K562 (cell line): ENCODE results near the gene ASIC3. TPM values are rescaled to one million over a fixed set of nuclear protein-coding genes. Genes with fewer than 3 reads are reported as not detected.

Experiments used
- ATF3 ChIP-seq, 2 experiments: fragments of 450-650 bp in 1 of 2; sonication (generic) in 1 of 2; formaldehyde crosslinking in 1 of 2; IDR thresholded peaks in 1 of 2; conservative IDR thresholded peaks in 1 of 2; 2 replicates each; pipeline versions ENCODE4 v1.6.1 to v1.8.1; 2016 to 2023; ENCODE audit warnings: mild to moderate bottlenecking in 2 of 2, moderate library complexity in 2 of 2, inconsistent platforms in 1 of 2, missing genetic modification reagents in 1 of 2
- CBX3 ChIP-seq, 2 experiments: IDR thresholded peaks; 1 replicate in 1 of 2; 2 replicates in 1 of 2; pipeline ENCODE4 v1.6.1; 2012; ENCODE audit warnings: inconsistent platforms in 2 of 2, low read length in 2 of 2, borderline replicate concordance in 1 of 2, control low read depth in 1 of 2
- EP300 ChIP-seq: IDR thresholded peaks from 2 replicates; pipeline ENCODE4 v1.6.1; 2012; ENCODE audit warnings: low read length, improper control_type of control experiment
- KAT7 ChIP-seq: sonication (generic); formaldehyde crosslinking; IDR thresholded peaks from 2 replicates; pipeline ENCODE4 v1.8.0; 2022; ENCODE audit warnings: missing genetic modification reagents, mild to moderate bottlenecking, borderline replicate concordance
- KDM5B ChIP-seq: fragments of 200-600 bp; sonication (generic); IDR thresholded peaks from 2 replicates; pipeline ENCODE4 v1.6.1; 2012; ENCODE audit warnings: low read depth, mild to moderate bottlenecking, moderate library complexity, low read length, control low read depth, inconsistent platforms; ENCODE audit not compliant: insufficient replicate concordance
- MTA3 ChIP-seq: fragments of 450-650 bp; formaldehyde crosslinking; IDR thresholded peaks from 2 replicates; pipeline ENCODE4 v1.6.1; 2017; ENCODE audit warnings: mild to moderate bottlenecking, borderline replicate concordance
- NFXL1 ChIP-seq: fragments of 450-650 bp; formaldehyde crosslinking; IDR thresholded peaks from 2 replicates; pipeline ENCODE4 v1.4.0; 2021; ENCODE audit warnings: mild to moderate bottlenecking
- NONO ChIP-seq, 2 experiments: fragments of 200-400 bp in 1 of 2; fragments of 450-650 bp in 1 of 2; formaldehyde crosslinking in 1 of 2; IDR thresholded peaks; 2 replicates each; pipeline ENCODE4 v1.6.1; 2017; ENCODE audit warnings: low read depth in 2 of 2, mild to moderate bottlenecking in 2 of 2, moderate library complexity in 2 of 2, low read length in 1 of 2
- PCBP1 ChIP-seq: fragments of 200-400 bp; formaldehyde crosslinking; IDR thresholded peaks from 2 replicates; pipeline ENCODE4 v1.6.1; 2018; ENCODE audit warnings: mild to moderate bottlenecking, low read depth, low read length; ENCODE audit not compliant: poor library complexity, severe bottlenecking
- POLR2A ChIP-seq: fragments of 450-650 bp; conservative IDR thresholded peaks from 2 replicates; pipeline ENCODE4 v1.6.1; 2016
- SMC3 ChIP-seq: conservative IDR thresholded peaks from 2 replicates; pipeline ENCODE4 v1.6.1; 2011; ENCODE audit warnings: low read depth, low read length, improper control_type of control experiment; ENCODE audit not compliant: insufficient read depth
- TEAD4 ChIP-seq, 2 experiments: sonication (generic) in 1 of 2; formaldehyde crosslinking in 1 of 2; IDR thresholded peaks; 2 replicates each; pipeline versions ENCODE4 v1.6.1 to v1.8.0; 2012 to 2022; ENCODE audit warnings: borderline replicate concordance in 1 of 2, inconsistent platforms in 1 of 2, low read length in 1 of 2, mild to moderate bottlenecking in 1 of 2, missing genetic modification reagents in 1 of 2
- ZNF282 ChIP-seq: sonication (generic); formaldehyde crosslinking; IDR thresholded peaks from 2 replicates; pipeline ENCODE4 v1.8.1; 2023; ENCODE audit warnings: missing genetic modification reagents
- polyA plus RNA-seq, 8 experiments: library from polyadenylated mRNA; depleted of rRNA in 4 of 8; stranded (reverse) in 5 of 8; unstranded in 3 of 8; fragments of >200 nt; fragmentation: Nextera tagmentation in 2 of 8; fragmentation: Illumina TruSeq in 1 of 8; extraction: Ambion mirVana in 2 of 8; extraction: Trizol in 1 of 8; gene quantifications; 2 replicates each; pipeline versions ENCODE4 v1.2.1 to v1.2.3, GENCODE V29; 2011 to 2014; ENCODE audit warnings: inconsistent platforms in 1 of 8, missing spikeins in 1 of 8
- total RNA-seq, 7 experiments: library from RNA; depleted of rRNA in 6 of 7; stranded (reverse); fragments of >200 nt in 6 of 7; fragmentation: Illumina TruSeq in 2 of 7; extraction: Trizol in 2 of 7; gene quantifications; 2 replicates each; pipeline versions ENCODE4 v1.2.1 to v1.2.3, GENCODE V29; 2011 to 2021; ENCODE audit warnings: low replicate concordance in 1 of 7

ASIC3 gene
- total and polyA plus RNA-seq, 9 of the 15 experiments (the other 6 are each of a cell fraction or from before 2014, with no cell fraction given): 0.11 to 5.0 (median 0.87) TPM

- no peak for TF ChIP-seq ATF3 (IDR thresholded peaks at IDR 0.05)
- 0 out of 2 replicates have a peak, but pooled peaks have one; percentile 3 for TF ChIP-seq ATF3 (CRISPR knock-in tag; conservative IDR thresholded peaks at IDR 0.05)
- TF ChIP-seq SMC3: peak; percentile 2; the same call in 1 of the 2 replicates
- TF ChIP-seq KDM5B: peak; percentile 63
- no peak for TF ChIP-seq NFXL1 (CRISPR knock-in tag)
- no peak; the same call in 1 of the 2 replicates for TF ChIP-seq TEAD4 (IDR thresholded peaks at IDR 0.05; ENCODE audit: low read length)
- TF ChIP-seq TEAD4 (CRISPR knock-in tag; IDR thresholded peaks at IDR 0.05; ENCODE audit: borderline replicate concordance): no peak
- peak; percentile 82; the same call in 1 of the 2 replicates for TF ChIP-seq KAT7 (CRISPR knock-in tag)
- no peak for TF ChIP-seq NONO (IDR thresholded peaks at IDR 0.05; ENCODE audit: low read depth in 2 of 2, low read length in 1 of 2)
- TF ChIP-seq CBX3 (IDR thresholded peaks at IDR 0.05; ENCODE audit: borderline replicate concordance in 1 of 2, low read length in 2 of 2): 0 out of 3 replicates have a peak, but pooled peaks of 1 of the 2 experiments have one; percentile 11
- TF ChIP-seq EP300: 0 out of 2 replicates have a peak, but pooled peaks have one; percentile 8
- 0 out of 2 replicates have a peak, but pooled peaks have one; percentile 41 for TF ChIP-seq ZNF282 (CRISPR knock-in tag)
- TF ChIP-seq PCBP1: peak; percentile 36
- TF ChIP-seq MTA3: 0 out of 2 replicates have a peak, but pooled peaks have one; percentile 8
- TF ChIP-seq POLR2A: peak; percentile 78
Observed at GRCh38 chr7:151062111-151062398, 13.7 kb downstream of the ASIC3 start (continued).
